ENCODE data around the gene GTSF1L. TPM values are rescaled to one million over a fixed set of nuclear protein-coding genes. Genes with fewer than 3 reads are reported as not detected.

The GTSF1L gene
- total RNA-seq, 1 experiment from 2014 or later, result not detected

- H3K4me1 ChIP-seq (ENCODE audit: insufficient read depth, low read length, poor library complexity, severe bottlenecking), result peaks cover 4% of the 10 kb centered on the region
- no peaks in the 10 kb centered on the region for H3K36me3 ChIP-seq (ENCODE audit: insufficient read depth, low read length, poor library complexity, severe bottlenecking)
- no peaks in the 10 kb centered on the region for H3K27me3 ChIP-seq (replicated peaks; ENCODE audit: insufficient read depth, low read depth, low read length, poor library complexity)
- no peak overlapping the region for H3K4me3 ChIP-seq (ENCODE audit: low read depth, low read length, poor library complexity, severe bottlenecking)
- intact Hi-C loops (cut with micrococcal nuclease; ENCODE audit: unreplicated experiment), result no loop called here
- ChIA-PET CTCF (no interaction called here), POLR2A (ENCODE audit: low non-redundant PET) (no interaction called here)
- no peak for TF ChIP-seq EZH2 (IDR thresholded peaks at IDR 0.05; ENCODE audit: borderline replicate concordance, low read depth, low read length, poor library complexity, severe bottlenecking)
- TF ChIP-seq, protein P1, sequence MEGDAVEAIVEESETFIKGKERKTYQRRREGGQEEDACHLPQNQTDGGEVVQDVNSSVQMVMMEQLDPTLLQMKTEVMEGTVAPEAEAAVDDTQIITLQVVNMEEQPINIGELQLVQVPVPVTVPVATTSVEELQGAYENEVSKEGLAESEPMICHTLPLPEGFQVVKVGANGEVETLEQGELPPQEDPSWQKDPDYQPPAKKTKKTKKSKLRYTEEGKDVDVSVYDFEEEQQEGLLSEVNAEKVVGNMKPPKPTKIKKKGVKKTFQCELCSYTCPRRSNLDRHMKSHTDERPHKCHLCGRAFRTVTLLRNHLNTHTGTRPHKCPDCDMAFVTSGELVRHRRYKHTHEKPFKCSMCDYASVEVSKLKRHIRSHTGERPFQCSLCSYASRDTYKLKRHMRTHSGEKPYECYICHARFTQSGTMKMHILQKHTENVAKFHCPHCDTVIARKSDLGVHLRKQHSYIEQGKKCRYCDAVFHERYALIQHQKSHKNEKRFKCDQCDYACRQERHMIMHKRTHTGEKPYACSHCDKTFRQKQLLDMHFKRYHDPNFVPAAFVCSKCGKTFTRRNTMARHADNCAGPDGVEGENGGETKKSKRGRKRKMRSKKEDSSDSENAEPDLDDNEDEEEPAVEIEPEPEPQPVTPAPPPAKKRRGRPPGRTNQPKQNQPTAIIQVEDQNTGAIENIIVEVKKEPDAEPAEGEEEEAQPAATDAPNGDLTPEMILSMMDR (conservative IDR thresholded peaks at IDR 0.05; ENCODE audit: low read depth, low read length), result no peak
- H3K27ac ChIP-seq (ENCODE audit: low read depth, low read length, poor library complexity, severe bottlenecking), result no peak overlapping the region
- H3K9me3 ChIP-seq (ENCODE audit: low read depth, low read length, poor library complexity, severe bottlenecking), result no peaks in the 10 kb centered on the region
- BruUV-seq (replicated peaks), result no TSS peak
- no peak for DNase-seq (ENCODE audit: low spot score)
Measured at GRCh38 chr20:43770342-43770741, 43.5 kb upstream of the GTSF1L start.

GRCh38 chr20:43767686-43768474 is 41.1 kb upstream of the GTSF1L start:
- no TSS peak for BruUV-seq (replicated peaks)
- no peaks in the 10 kb centered on the region for H3K9me3 ChIP-seq (ENCODE audit: low read depth, low read length, poor library complexity, severe bottlenecking)
- peaks cover 4% of the 10 kb centered on the region for H3K4me1 ChIP-seq (ENCODE audit: insufficient read depth, low read length, poor library complexity, severe bottlenecking)
- ChIA-PET POLR2A (ENCODE audit: low non-redundant PET) (no interaction called here), CTCF (no interaction called here)
- no peaks in the 10 kb centered on the region for H3K27me3 ChIP-seq (replicated peaks; ENCODE audit: insufficient read depth, low read depth, low read length, poor library complexity)
- no peak overlapping the region for H3K27ac ChIP-seq (ENCODE audit: low read depth, low read length, poor library complexity, severe bottlenecking)
- DNase-seq (ENCODE audit: low spot score), result no peak
- intact Hi-C loops (cut with micrococcal nuclease; ENCODE audit: unreplicated experiment), result no loop called here
- no peaks in the 10 kb centered on the region for H3K36me3 ChIP-seq (ENCODE audit: insufficient read depth, low read length, poor library complexity, severe bottlenecking)
- H3K4me3 ChIP-seq (ENCODE audit: low read depth, low read length, poor library complexity, severe bottlenecking), result no peak overlapping the region
- TF ChIP-seq, protein P1 (conservative IDR thresholded peaks at IDR 0.05; ENCODE audit: low read depth, low read length), result no peak
- no peak for TF ChIP-seq EZH2 (IDR thresholded peaks at IDR 0.05; ENCODE audit: borderline replicate concordance, low read depth, low read length, poor library complexity, severe bottlenecking)

DNA sequence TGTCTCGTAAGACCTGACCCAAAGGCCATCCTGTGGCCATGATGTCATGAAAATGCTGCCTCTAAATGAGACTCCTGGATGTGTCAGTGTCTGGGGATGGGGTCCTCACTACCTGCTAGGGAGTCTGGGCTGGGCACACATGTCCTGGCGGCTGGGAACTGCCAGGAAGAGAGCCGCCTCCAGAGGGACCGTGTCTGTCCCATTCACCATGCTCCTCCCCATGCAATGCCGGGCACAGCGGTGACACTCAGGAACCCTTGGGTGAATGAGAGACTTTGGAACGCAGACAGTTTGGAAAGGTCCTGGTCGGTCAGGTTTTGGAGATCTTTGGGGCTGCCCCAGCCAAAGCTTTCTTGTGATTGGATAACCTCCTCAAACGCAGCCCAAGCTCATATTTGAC is 40.1 kb upstream of the GTSF1L start:
- Histone ChIP-seq H3K4me1 (ENCODE audit: insufficient read depth, low read length, poor library complexity, severe bottlenecking) (peaks cover 4% of the 10 kb centered on the region), H3K27ac (ENCODE audit: low read depth, low read length, poor library complexity, severe bottlenecking) (no peak overlapping the region), H3K9me3 (ENCODE audit: low read depth, low read length, poor library complexity, severe bottlenecking) (no peaks in the 10 kb centered on the region), H3K36me3 (ENCODE audit: insufficient read depth, low read length, poor library complexity, severe bottlenecking) (no peaks in the 10 kb centered on the region), H3K4me3 (ENCODE audit: low read depth, low read length, poor library complexity, severe bottlenecking) (no peak overlapping the region), H3K27me3 (replicated peaks; ENCODE audit: insufficient read depth, low read depth, low read length, poor library complexity) (no peaks in the 10 kb centered on the region)
- ChIA-PET CTCF (no interaction called here), POLR2A (ENCODE audit: low non-redundant PET) (no interaction called here)
- no TSS peak for BruUV-seq (replicated peaks)
- DNase-seq (ENCODE audit: low spot score), result no peak
- TF ChIP-seq EZH2 (IDR thresholded peaks at IDR 0.05; ENCODE audit: borderline replicate concordance, low read depth, low read length, poor library complexity, severe bottlenecking), result no peak
- TF ChIP-seq, protein P1 (conservative IDR thresholded peaks at IDR 0.05; ENCODE audit: low read depth, low read length), result no peak
- intact Hi-C loops (cut with micrococcal nuclease; ENCODE audit: unreplicated experiment), result no loop called here
